GM10248 (cell line): ENCODE measurements around the gene EXOC2.

Source experiments
- CTCF ChIA-PET: fragments of 300-600 bp; sonication (Branson Sonifier 250); formaldehyde crosslinking; extraction: SDS; loops from one replicate; lab custom pipeline; 2021; ENCODE audit warnings: antibody characterized with exemption; lab: Yijun Ruan, JAX
- POLR2A ChIA-PET: fragments of 350-650 bp; sonication (Branson Sonifier 250); formaldehyde crosslinking; extraction: SDS; loops from one replicate; lab custom pipeline; 2020; ENCODE audit warnings: antibody characterized with exemption; lab: Yijun Ruan, JAX
- DNase-seq: peaks from one replicate; pipeline ENCODE4 v3.0.0; 2012; ENCODE audit errors: extremely low spot score
- TF ChIP-seq, protein P1 (sequence below): IDR thresholded peaks from 2 replicates; pipeline ENCODE4 v1.5.1; 2012; ENCODE audit warnings: mild to moderate bottlenecking, low read depth; ENCODE audit errors: extremely low read depth, missing control alignments, control extremely low read depth

Gene EXOC2

DNA sequence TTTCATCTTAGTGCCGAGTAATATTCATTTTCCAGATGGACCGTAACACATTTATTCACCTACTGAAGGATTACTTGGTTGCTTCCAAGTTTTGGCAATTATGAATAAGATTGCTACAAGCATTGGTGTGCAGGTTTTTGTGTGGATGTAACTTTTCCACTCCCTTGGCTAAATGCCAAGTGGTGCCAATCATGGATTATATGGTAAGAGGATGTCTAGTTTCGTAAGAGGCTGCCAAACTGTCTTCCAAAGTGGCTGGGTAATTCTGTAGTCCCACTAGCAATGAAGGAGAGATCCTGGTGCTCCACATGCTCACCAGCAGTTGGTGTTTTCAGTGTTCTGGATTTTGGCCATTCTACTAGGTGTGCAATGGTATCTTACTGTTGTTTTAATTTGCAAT lies 184.3 kb downstream of the EXOC2 start:
- no peak for DNase-seq
- POLR2A ChIA-PET = no interaction called here
- CTCF ChIA-PET = no interaction called here
- TF ChIP-seq, protein P1, sequence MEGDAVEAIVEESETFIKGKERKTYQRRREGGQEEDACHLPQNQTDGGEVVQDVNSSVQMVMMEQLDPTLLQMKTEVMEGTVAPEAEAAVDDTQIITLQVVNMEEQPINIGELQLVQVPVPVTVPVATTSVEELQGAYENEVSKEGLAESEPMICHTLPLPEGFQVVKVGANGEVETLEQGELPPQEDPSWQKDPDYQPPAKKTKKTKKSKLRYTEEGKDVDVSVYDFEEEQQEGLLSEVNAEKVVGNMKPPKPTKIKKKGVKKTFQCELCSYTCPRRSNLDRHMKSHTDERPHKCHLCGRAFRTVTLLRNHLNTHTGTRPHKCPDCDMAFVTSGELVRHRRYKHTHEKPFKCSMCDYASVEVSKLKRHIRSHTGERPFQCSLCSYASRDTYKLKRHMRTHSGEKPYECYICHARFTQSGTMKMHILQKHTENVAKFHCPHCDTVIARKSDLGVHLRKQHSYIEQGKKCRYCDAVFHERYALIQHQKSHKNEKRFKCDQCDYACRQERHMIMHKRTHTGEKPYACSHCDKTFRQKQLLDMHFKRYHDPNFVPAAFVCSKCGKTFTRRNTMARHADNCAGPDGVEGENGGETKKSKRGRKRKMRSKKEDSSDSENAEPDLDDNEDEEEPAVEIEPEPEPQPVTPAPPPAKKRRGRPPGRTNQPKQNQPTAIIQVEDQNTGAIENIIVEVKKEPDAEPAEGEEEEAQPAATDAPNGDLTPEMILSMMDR = no peak

DNA sequence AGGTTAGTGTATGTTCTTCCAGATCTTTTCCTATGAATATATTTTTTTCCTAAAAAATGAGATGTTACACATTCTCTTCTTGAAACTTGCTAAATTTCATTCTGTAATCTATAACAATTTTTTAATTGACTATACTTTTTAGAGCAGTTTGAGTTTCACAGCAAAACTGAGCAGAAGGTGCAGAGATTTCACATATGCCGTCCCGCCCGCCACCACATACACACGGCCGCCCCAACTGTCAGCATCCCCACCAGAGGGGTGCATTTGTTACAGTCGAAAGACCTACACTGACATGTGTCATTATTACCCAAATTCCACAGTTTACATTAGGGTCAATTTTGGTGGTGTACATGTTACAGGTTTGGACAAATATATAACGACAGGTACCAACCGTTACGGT lies 184.9 kb downstream of the EXOC2 start:
- DNase-seq = no peak
- CTCF ChIA-PET = no interaction called here
- TF ChIP-seq, protein P1 = no peak
- POLR2A ChIA-PET = no interaction called here

- TF ChIP-seq, protein P1 = no peak
- ChIA-PET CTCF (no interaction called here), POLR2A (no interaction called here)
- DNase-seq = no peak
These were observed 185.9 kb downstream of the EXOC2 start for GRCh38 chr6:506920-507622.

GRCh38 chr6:506508-506907 lies 186.4 kb downstream of the EXOC2 start:
- ChIA-PET CTCF (no interaction called here), POLR2A (no interaction called here)
- peak; percentile 55 for DNase-seq
- TF ChIP-seq, protein P1 = no peak

DNA sequence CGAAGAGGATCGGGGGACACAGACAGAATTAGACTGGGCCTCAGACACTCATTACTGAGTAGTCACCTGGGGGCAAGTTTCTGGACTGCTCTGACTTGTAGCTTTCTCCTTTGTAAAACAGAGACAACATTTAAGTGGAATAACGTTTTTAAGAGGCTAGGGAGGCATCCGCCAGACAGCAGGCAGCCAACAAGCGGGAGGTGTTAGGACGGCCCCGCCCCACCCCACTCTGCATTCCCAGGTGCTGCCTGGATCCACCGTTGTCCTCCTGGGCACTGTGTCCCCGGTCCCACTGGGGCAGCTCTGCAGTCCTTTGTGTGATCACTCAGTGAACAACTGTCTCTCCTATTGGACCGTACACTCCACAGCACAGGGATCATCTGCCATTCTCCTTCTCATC lies 187.6 kb downstream of the EXOC2 start:
- DNase-seq = no peak
- ChIA-PET CTCF (no interaction called here), POLR2A (no interaction called here)
- TF ChIP-seq, protein P1 = no peak

DNA sequence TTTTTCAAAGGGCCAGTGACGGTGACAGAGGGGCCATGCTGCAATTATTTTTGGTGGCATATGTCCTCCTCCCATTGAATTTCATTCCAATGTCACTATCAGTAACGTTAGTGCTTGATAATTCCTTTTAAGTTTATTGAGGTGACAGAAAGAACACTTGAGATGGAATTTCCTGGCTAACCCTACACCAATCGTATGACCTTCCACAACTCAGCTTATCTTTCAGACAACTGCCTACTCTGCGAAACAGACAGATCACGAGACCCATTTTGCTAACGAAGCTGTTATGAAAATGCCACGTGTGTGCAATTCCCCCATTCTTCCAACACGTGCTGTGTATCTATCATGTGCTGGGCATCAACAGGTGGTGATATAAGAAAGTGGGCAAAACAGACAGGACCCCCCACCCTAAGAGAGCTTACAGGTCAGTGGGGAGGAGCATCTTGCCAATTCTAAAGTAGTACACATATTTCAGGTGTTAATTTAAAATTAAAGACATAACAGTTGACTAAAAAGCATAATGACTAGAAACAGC lies 188.4 kb downstream of the EXOC2 start:
- CTCF ChIA-PET = interaction anchor here (0.7 to 2.8 kb wide), 2 partner anchors 13 to 15 kb away, joined by 3 to 7 read pairs; no protein-coding TSS in a partner anchor
- no peak for DNase-seq
- TF ChIP-seq, protein P1 = no peak
- POLR2A ChIA-PET = no interaction called here
